Smooth muscle cell of the umbilical artery (primary cell): ENCODE data around the gene RAB3GAP2. TPM values are rescaled to one million over a fixed set of nuclear protein-coding genes. Genes with fewer than 3 reads are reported as not detected.

Experiments used
- total RNA-seq: library from RNA; depleted of rRNA; stranded (reverse); fragments of >200 nt; gene quantifications from 2 replicates; pipeline ENCODE4 v1.2.3, GENCODE V29; 2014

The RAB3GAP2 gene, protein sequence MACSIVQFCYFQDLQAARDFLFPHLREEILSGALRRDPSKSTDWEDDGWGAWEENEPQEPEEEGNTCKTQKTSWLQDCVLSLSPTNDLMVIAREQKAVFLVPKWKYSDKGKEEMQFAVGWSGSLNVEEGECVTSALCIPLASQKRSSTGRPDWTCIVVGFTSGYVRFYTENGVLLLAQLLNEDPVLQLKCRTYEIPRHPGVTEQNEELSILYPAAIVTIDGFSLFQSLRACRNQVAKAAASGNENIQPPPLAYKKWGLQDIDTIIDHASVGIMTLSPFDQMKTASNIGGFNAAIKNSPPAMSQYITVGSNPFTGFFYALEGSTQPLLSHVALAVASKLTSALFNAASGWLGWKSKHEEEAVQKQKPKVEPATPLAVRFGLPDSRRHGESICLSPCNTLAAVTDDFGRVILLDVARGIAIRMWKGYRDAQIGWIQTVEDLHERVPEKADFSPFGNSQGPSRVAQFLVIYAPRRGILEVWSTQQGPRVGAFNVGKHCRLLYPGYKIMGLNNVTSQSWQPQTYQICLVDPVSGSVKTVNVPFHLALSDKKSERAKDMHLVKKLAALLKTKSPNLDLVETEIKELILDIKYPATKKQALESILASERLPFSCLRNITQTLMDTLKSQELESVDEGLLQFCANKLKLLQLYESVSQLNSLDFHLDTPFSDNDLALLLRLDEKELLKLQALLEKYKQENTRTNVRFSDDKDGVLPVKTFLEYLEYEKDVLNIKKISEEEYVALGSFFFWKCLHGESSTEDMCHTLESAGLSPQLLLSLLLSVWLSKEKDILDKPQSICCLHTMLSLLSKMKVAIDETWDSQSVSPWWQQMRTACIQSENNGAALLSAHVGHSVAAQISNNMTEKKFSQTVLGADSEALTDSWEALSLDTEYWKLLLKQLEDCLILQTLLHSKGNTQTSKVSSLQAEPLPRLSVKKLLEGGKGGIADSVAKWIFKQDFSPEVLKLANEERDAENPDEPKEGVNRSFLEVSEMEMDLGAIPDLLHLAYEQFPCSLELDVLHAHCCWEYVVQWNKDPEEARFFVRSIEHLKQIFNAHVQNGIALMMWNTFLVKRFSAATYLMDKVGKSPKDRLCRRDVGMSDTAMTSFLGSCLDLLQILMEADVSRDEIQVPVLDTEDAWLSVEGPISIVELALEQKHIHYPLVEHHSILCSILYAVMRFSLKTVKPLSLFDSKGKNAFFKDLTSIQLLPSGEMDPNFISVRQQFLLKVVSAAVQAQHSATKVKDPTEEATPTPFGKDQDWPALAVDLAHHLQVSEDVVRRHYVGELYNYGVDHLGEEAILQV (N-terminal part only)
- total RNA-seq = 52.6 and 58.7 TPM in 2 replicates

DNA sequence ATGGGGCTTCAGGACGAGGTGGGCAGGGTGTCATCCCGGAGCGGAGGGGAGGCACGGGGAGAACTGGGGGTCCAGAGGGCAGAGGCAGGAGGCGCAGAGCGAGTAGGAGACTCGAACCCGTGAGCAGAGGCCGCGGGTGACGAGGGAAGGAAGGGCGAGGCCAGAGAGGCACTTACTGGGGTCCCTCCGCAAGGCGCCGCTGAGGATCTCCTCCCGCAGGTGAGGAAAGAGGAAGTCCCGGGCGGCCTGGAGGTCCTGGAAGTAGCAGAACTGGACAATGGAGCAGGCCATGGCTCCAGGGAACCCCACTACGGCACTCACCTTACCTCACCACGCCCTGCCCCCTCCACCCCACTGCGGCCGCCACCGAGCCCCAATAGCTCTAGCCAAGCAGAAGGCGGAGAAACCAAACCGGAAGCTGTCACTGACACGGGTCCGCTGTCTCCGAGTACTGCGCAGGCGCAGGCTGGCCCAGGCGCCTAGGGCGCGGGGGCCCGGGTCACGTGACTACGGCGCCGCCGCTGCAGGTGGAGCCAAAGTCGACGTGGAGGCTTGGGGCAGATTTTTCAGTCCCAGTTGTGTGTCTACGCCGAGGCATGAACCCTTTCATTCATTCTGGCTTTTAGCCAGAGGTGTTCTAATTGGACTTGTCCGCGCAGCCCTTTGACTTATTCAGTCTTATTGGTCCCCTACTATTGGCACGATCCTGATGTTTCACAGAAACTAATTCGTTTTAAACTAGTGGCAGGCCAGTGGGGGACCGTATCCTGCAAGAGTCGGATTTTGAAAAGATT lies at the start of gene RAB3GAP2:
TSS of gene RAB3GAP2 (minus strand) at position 407 of the 794 bp plus-strand sequence. CDS start at position 291, 116 bp downstream.

Other genes with a start within 250 kb of the RAB3GAP2 start
- gene EPRS1, start 225.9 kb downstream of the RAB3GAP2 start, total RNA-seq = 209 and 288 TPM in 2 replicates
- 27.0 and 28.6 TPM in 2 replicates for gene BPNT1, start 182.7 kb downstream of the RAB3GAP2 start, total RNA-seq
- gene IARS2, start 178.3 kb downstream of the RAB3GAP2 start, total RNA-seq = 95.6 and 115 TPM in 2 replicates